Stomach (tissue), 9 donors: ENCODE measurements around the gene FDCSP. TPM values are rescaled to one million over a fixed set of nuclear protein-coding genes. Genes with fewer than 3 reads are reported as not detected.

Experiments
- DNase-seq, 2 donors: peaks; one replicate each; pipeline versions ENCODE4 v3.0.0 to v3.0.0-alpha.2; 2013 to 2019
- H3K27ac ChIP-seq, 5 donors: fragments of 200-600 bp in 4 of 5; sonication (generic) in 4 of 5; one replicate each; pipeline ENCODE4 v1.5.1; 2013 to 2019; ENCODE audit warnings: mild to moderate bottlenecking in 1 of 5, moderate library complexity in 1 of 5
- H3K27me3 ChIP-seq, 3 donors: fragments of 200-600 bp; sonication (generic); one replicate each; pipeline ENCODE4 v1.5.1; 2017 to 2019; ENCODE audit warnings: mixed run types in 1 of 3
- H3K36me3 ChIP-seq, 4 donors: fragments of 200-600 bp; sonication (generic); 1 replicate in 3 of 4; 2 replicates in 1 of 4; pipeline ENCODE4 v1.5.1; 2016 to 2019
- H3K4me1 ChIP-seq, 4 donors: fragments of 200-600 bp; sonication (generic); one replicate each; pipeline ENCODE4 v1.5.1; 2016 to 2019
- H3K4me3 ChIP-seq, 4 donors: fragments of 200-600 bp; sonication (generic) in 3 of 4; one replicate each; pipeline ENCODE4 v1.5.1; 2016 to 2019; ENCODE audit warnings: mild to moderate bottlenecking in 1 of 4
- H3K9me3 ChIP-seq, 4 donors: fragments of 200-600 bp; sonication (generic); one replicate each; pipeline ENCODE4 v1.5.1; 2016 to 2019
- CTCF ChIP-seq, 7 experiments: fragments of 450-650 bp in 4 of 7; fragments of 200-600 bp in 3 of 7; sonication (generic) in 3 of 7; IDR thresholded peaks; one replicate each; pipeline ENCODE4 v1.5.1; 2016 to 2019; ENCODE audit warnings: antibody characterized with exemption in 7 of 7, control low read depth in 2 of 7, mild to moderate bottlenecking in 1 of 7
- EP300 ChIP-seq: sonication (generic); formaldehyde crosslinking; IDR thresholded peaks from one replicate; pipeline ENCODE4 v1.6.1; 2017; ENCODE audit warnings: antibody characterized with exemption
- POLR2A ChIP-seq, 4 donors: fragments of 450-650 bp; IDR thresholded peaks; one replicate each; pipeline ENCODE4 v1.6.1; 2016; ENCODE audit warnings: antibody characterized with exemption in 4 of 4, control low read depth in 2 of 4, mild to moderate bottlenecking in 1 of 4, moderate library complexity in 1 of 4
- POLR2AphosphoS5 ChIP-seq, 3 donors: sonication (generic); formaldehyde crosslinking; IDR thresholded peaks; one replicate each; pipeline ENCODE4 v1.6.1; 2016; ENCODE audit warnings: antibody characterized with exemption in 3 of 3
- WGBS, 5 donors: extraction: QIAGEN DNeasy Blood & Tissue Kit in 3 of 5; methylation state at CpG; one replicate each; pipeline versions ENCODE4 v1.1.5 to v1.1.7; 2013 to 2018; 5-methylcytosine and 5-hydroxymethylcytosine counted together
- intact Hi-C: fragments of 100-400 bp; cut with DNase I; formaldehyde crosslinking; loops from one replicate; pipeline ENCODE4 v1.15.1; 2023; ENCODE audit warnings: low total_unique reads
- polyA plus RNA-seq, 3 donors: library from polyadenylated mRNA; stranded (reverse); fragments of 200-250 nt; gene quantifications; one replicate each; pipeline ENCODE4 v1.2.3, GENCODE V29; 2013
- total RNA-seq, 5 donors: library from RNA; depleted of rRNA; stranded (reverse); fragments of >200 nt; gene quantifications; one replicate each; pipeline versions ENCODE4 v1.1.0 to v1.2.3, GENCODE V29; 2014 to 2016
- donor health status: healthy with polysubstance abuse.
- donor health status: Bipolar disorder and iron deficiency.
- donor health status: healthy.

The FDCSP gene
- total and polyA plus RNA-seq, 8 donors: 46.5 TPM; not detected in 7

GRCh38 chr4:70277121-70277520 is 51.2 kb downstream of the FDCSP start:
- intact Hi-C loops: no loop called here
- WGBS, 5 donors: 89 to 97% (median 94%) methylated on average over 2 of the region's 2 CpGs
- no peak for DNase-seq
- no peaks in the 10 kb centered on the region for H3K27me3 ChIP-seq
- H3K4me3 ChIP-seq: no peak overlapping the region
- TF ChIP-seq POLR2A (IDR thresholded peaks at IDR 0.05) (no peak), CTCF (IDR thresholded peaks at IDR 0.05) (no peak), POLR2AphosphoS5 (IDR thresholded peaks at IDR 0.05) (no peak), EP300 (no peak)
- H3K9me3 ChIP-seq: no peaks in the 10 kb centered on the region
- no peaks in the 10 kb centered on the region for H3K36me3 ChIP-seq
- H3K27ac ChIP-seq: no peak overlapping the region
- H3K4me1 ChIP-seq: no peaks in the 10 kb centered on the region

DNA sequence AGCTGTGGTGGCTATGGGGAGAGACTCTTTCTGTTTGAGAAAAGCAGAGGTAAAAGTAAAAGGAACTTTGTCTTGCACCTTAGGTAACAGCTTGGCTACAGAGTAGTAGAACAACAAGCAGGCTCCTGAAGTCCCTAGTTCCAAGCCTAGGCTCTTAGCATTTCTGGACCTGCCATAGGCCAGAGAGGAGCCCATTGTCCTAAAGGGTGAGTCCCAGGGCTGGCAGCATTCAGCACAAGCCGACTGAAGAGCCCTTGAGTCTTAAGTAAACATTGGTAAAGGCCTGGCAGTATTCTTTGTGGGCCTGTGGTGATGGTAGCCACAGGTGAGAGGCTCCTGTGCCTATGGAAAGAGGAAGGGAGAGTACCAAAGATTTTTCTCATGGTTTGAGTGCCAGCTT is 54.6 kb downstream of the FDCSP start:
- no peaks in the 10 kb centered on the region for H3K36me3 ChIP-seq
- H3K27me3 ChIP-seq: no peaks in the 10 kb centered on the region
- WGBS, 5 donors: 17 to 50% (median 36%) methylated on average over 1 of the region's 1 CpG
- H3K9me3 ChIP-seq: no peaks in the 10 kb centered on the region
- no peak overlapping the region for H3K4me3 ChIP-seq
- no peak overlapping the region for H3K27ac ChIP-seq
- no peaks in the 10 kb centered on the region for H3K4me1 ChIP-seq
- no peak for DNase-seq
- TF ChIP-seq POLR2A (IDR thresholded peaks at IDR 0.05) (no peak), POLR2AphosphoS5 (IDR thresholded peaks at IDR 0.05) (no peak), CTCF (IDR thresholded peaks at IDR 0.05) (no peak), EP300 (no peak)
- intact Hi-C loops: no loop called here

Other genes with a start within 250 kb of the FDCSP start
- not detected for gene STATH, start 230.2 kb upstream of the FDCSP start, total RNA-seq
- gene STATH, start 230.2 kb upstream of the FDCSP start, polyA plus RNA-seq: not detected
- not detected for gene HTN3, start 197.7 kb upstream of the FDCSP start, total RNA-seq
- gene HTN3, start 197.7 kb upstream of the FDCSP start, polyA plus RNA-seq: not detected
- gene HTN1, start 175.7 kb upstream of the FDCSP start, total RNA-seq: not detected
- not detected for gene HTN1, start 175.7 kb upstream of the FDCSP start, polyA plus RNA-seq
- gene PRR27, start 71.9 kb upstream of the FDCSP start, total RNA-seq: not detected
- not detected for gene PRR27, start 71.9 kb upstream of the FDCSP start, polyA plus RNA-seq
- 1 to 10 TPM in 1 of 5 donors, under 1 TPM in 1, not detected in 3; 0.37 to 7.1 TPM for gene ODAM, start 30.4 kb upstream of the FDCSP start, total RNA-seq
- 10 to 100 TPM; 11.9 to 20.3 (median 15.9) TPM for gene ODAM, start 30.4 kb upstream of the FDCSP start, polyA plus RNA-seq
- not detected for gene CSN3, start 16.5 kb downstream of the FDCSP start, total RNA-seq
- not detected for gene CSN3, start 16.5 kb downstream of the FDCSP start, polyA plus RNA-seq
- not detected for gene CABS1, start 108.9 kb downstream of the FDCSP start, total RNA-seq
- not detected for gene CABS1, start 108.9 kb downstream of the FDCSP start, polyA plus RNA-seq
- gene SMR3A, start 134.6 kb downstream of the FDCSP start, total RNA-seq: not detected
- not detected for gene SMR3A, start 134.6 kb downstream of the FDCSP start, polyA plus RNA-seq
- not detected for gene SMR3B, start 157.0 kb downstream of the FDCSP start, total RNA-seq
- not detected for gene SMR3B, start 157.0 kb downstream of the FDCSP start, polyA plus RNA-seq
- gene OPRPN, start 171.8 kb downstream of the FDCSP start, total RNA-seq: not detected
- not detected for gene OPRPN, start 171.8 kb downstream of the FDCSP start, polyA plus RNA-seq
- not detected for gene MUC7, start 246.1 kb downstream of the FDCSP start, total RNA-seq
- not detected for gene MUC7, start 246.1 kb downstream of the FDCSP start, polyA plus RNA-seq